Chondrocyte (in vitro differentiated cells): ENCODE data around the gene GM2A. TPM values are rescaled to one million over a fixed set of nuclear protein-coding genes. Genes with fewer than 3 reads are reported as not detected.

Experiments used
- DNase-seq: peaks from one replicate; pipeline ENCODE4 v3.0.0; 2021; ENCODE audit warnings: mixed read lengths, low spot score
- H3K27ac Mint-ChIP-seq: one replicate; pipeline ENCODE4 v1.8.0; 2021; ENCODE audit warnings: mild to moderate bottlenecking, moderate library complexity, mixed read lengths; ENCODE audit not compliant: unreplicated experiment
- H3K27me3 Mint-ChIP-seq: 2 replicates; pipeline ENCODE4 v1.8.0; 2021; ENCODE audit warnings: low read depth, mixed read lengths
- H3K36me3 Mint-ChIP-seq: 2 replicates; pipeline ENCODE4 v1.8.0; 2021; ENCODE audit warnings: low read depth, mixed read lengths
- H3K4me1 Mint-ChIP-seq: 2 replicates; pipeline ENCODE4 v1.8.0; 2021; ENCODE audit warnings: low read depth, mild to moderate bottlenecking, mixed read lengths
- H3K4me3 Mint-ChIP-seq: one replicate; pipeline ENCODE4 v1.8.0; 2021; ENCODE audit warnings: mild to moderate bottlenecking, moderate library complexity, mixed read lengths; ENCODE audit not compliant: unreplicated experiment
- H3K9me3 Mint-ChIP-seq: 2 replicates; pipeline ENCODE4 v1.8.0; 2021; ENCODE audit warnings: low read depth, mixed read lengths
- CTCF ChIP-seq: fragments of 200-600 bp; sonication (generic); IDR thresholded peaks from 2 replicates; pipeline ENCODE4 v1.5.0; 2021; ENCODE audit warnings: antibody characterized with exemption, mild to moderate bottlenecking, moderate library complexity
- total RNA-seq: library from RNA; stranded (reverse); gene quantifications from 3 replicates; pipeline ENCODE4 v1.2.1, GENCODE V29; 2021

GM2A gene
- total RNA-seq, 1 donor from 2014 or later: 21.7 TPM

GRCh38 chr5:151280443-151280842 is 27.5 kb downstream of the GM2A start:
- Mint-ChIP-seq H3K27me3 (peaks cover 21% of the 10 kb centered on the region), H3K4me1 (peaks cover 6% of the 10 kb centered on the region), H3K4me3 (no peak overlapping the region), H3K27ac (no peak overlapping the region), H3K36me3 (no peaks in the 10 kb centered on the region), H3K9me3 (no peaks in the 10 kb centered on the region)
- no peak for DNase-seq
- TF ChIP-seq CTCF: no peak

GRCh38 chr5:151281001-151281639 is 28.1 kb downstream of the GM2A start:
- Mint-ChIP-seq H3K36me3 (no peaks in the 10 kb centered on the region), H3K9me3 (no peaks in the 10 kb centered on the region), H3K27ac (no peak overlapping the region), H3K4me3 (no peak overlapping the region), H3K4me1 (peaks cover 4% of the 10 kb centered on the region), H3K27me3 (peaks cover 23% of the 10 kb centered on the region)
- DNase-seq: no peak
- no peak for TF ChIP-seq CTCF

- H3K4me1 Mint-ChIP-seq: no peaks in the 10 kb centered on the region
- no peaks in the 10 kb centered on the region for H3K9me3 Mint-ChIP-seq
- H3K36me3 Mint-ChIP-seq: no peaks in the 10 kb centered on the region
- no peak for TF ChIP-seq CTCF
- no peak overlapping the region for H3K4me3 Mint-ChIP-seq
- peaks cover 27% of the 10 kb centered on the region for H3K27me3 Mint-ChIP-seq
- H3K27ac Mint-ChIP-seq: no peak overlapping the region
- DNase-seq: no peak
Measured at GRCh38 chr5:151283120-151283825, 30.3 kb downstream of the GM2A start.

- DNase-seq: no peak
- no peaks in the 10 kb centered on the region for H3K4me1 Mint-ChIP-seq
- TF ChIP-seq CTCF: peak; percentile 42
- H3K27ac Mint-ChIP-seq: no peak overlapping the region
- H3K4me3 Mint-ChIP-seq: no peak overlapping the region
- no peaks in the 10 kb centered on the region for H3K36me3 Mint-ChIP-seq
- H3K27me3 Mint-ChIP-seq: peaks cover 27% of the 10 kb centered on the region
- no peaks in the 10 kb centered on the region for H3K9me3 Mint-ChIP-seq
Measured at GRCh38 chr5:151284392-151284967, 31.5 kb downstream of the GM2A start.

- H3K27ac Mint-ChIP-seq: no peak overlapping the region
- H3K9me3 Mint-ChIP-seq: no peaks in the 10 kb centered on the region
- H3K4me3 Mint-ChIP-seq: no peak overlapping the region
Measured at GRCh38 chr5:151285683-151286082, 32.7 kb downstream of the GM2A start.

More at GRCh38 chr5:151285683-151286082, 32.7 kb downstream of the GM2A start:
- Mint-ChIP-seq H3K4me1 (no peaks in the 10 kb centered on the region), H3K27me3 (peaks cover 27% of the 10 kb centered on the region), H3K36me3 (no peaks in the 10 kb centered on the region)
- no peak for DNase-seq
- no peak for TF ChIP-seq CTCF
